Left ventricle myocardium inferior (tissue), 1 donor: ENCODE measurements around the gene CABLES2. TPM values are rescaled to one million over a fixed set of nuclear protein-coding genes. Genes with fewer than 3 reads are reported as not detected.

Experiments
- DNase-seq: peaks from one replicate; pipeline ENCODE4 v3.0.0-alpha.2; 2020
- H3K27ac ChIP-seq: fragments of 200-600 bp; replicated peaks from 2 replicates; pipeline ENCODE4 v1.8.0; 2021
- H3K27me3 ChIP-seq: fragments of 200-600 bp; 2 replicates; pipeline ENCODE4 v1.8.0; 2021; ENCODE audit warnings: low read depth
- H3K36me3 ChIP-seq: fragments of 200-600 bp; 2 replicates; pipeline ENCODE4 v1.8.0; 2021
- H3K4me1 ChIP-seq: fragments of 200-600 bp; 2 replicates; pipeline ENCODE4 v1.8.0; 2021
- H3K4me3 ChIP-seq: fragments of 200-600 bp; 2 replicates; pipeline ENCODE4 v1.8.0; 2021; ENCODE audit warnings: mild to moderate bottlenecking, moderate library complexity
- H3K9me3 ChIP-seq: fragments of 200-600 bp; replicated peaks from 2 replicates; pipeline ENCODE4 v1.8.0; 2021
- intact Hi-C: fragments of 100-400 bp; cut with micrococcal nuclease; formaldehyde crosslinking; loops from one replicate; pipeline ENCODE4 v1.11.0; 2022
- total RNA-seq: library from RNA; stranded (reverse); fragmentation: NEBNext Ultra II Directional; extraction: Animal tissue kit (Norgen Biotek cat#: 25700); gene quantifications from one replicate; pipeline ENCODE4 v1.2.1, GENCODE V29; 2021
- TF ChIP-seq, protein P1 (sequence below): fragments of 200-600 bp; IDR thresholded peaks from 2 replicates; pipeline ENCODE4 v1.8.0; 2021; ENCODE audit warnings: antibody characterized with exemption, mild to moderate bottlenecking, borderline replicate concordance
- donor health status: DM: no; HTN: yes; CAD: no; lungs with severe emphysema.

The CABLES2 gene
- total RNA-seq, 1 donor from 2014 or later = 12.0 TPM

DNA sequence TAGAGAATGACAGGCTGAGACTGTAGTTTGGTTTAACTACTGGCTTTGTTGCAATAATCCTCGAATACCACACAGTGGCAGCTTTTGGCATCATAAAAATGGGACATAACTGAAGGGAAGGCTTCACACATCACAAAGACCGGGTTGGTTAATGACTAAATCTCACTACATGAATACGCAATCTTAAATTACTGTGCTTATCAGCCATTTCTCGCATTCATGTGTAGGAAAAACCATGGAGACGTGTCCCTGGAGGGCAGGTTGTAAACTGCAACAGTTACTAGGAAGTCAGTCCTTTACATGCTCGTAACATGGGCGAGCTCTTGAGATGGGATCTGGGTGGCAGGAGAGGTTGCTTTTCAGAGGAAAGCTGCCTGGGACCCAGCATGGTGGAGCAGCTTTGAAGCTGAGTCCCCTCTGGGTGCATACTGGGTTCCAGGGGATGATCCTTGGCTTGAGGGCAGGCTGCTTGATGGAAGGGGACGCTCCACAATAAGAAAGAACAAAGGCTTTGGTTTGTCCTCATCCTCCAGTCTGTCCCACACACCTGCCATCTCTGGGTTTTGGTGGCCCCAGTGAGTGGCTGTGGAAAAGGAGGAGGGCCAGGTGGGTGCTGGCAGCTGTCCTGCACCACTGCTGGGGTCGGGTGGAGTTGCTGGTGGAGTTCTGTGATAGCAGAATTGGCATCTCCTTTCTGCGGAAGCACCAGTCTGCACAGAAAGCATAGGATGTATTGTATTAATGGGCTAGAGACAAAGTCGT lies 18.1 kb downstream of the CABLES2 start:
- intact Hi-C loops = no loop called here
- H3K27ac ChIP-seq = no peak overlapping the region
- H3K36me3 ChIP-seq = peaks cover 56% of the 10 kb centered on the region
- no peak overlapping the region for H3K4me3 ChIP-seq
- H3K4me1 ChIP-seq = peaks cover 37% of the 10 kb centered on the region
- H3K9me3 ChIP-seq = no peaks in the 10 kb centered on the region
- TF ChIP-seq, protein P1, sequence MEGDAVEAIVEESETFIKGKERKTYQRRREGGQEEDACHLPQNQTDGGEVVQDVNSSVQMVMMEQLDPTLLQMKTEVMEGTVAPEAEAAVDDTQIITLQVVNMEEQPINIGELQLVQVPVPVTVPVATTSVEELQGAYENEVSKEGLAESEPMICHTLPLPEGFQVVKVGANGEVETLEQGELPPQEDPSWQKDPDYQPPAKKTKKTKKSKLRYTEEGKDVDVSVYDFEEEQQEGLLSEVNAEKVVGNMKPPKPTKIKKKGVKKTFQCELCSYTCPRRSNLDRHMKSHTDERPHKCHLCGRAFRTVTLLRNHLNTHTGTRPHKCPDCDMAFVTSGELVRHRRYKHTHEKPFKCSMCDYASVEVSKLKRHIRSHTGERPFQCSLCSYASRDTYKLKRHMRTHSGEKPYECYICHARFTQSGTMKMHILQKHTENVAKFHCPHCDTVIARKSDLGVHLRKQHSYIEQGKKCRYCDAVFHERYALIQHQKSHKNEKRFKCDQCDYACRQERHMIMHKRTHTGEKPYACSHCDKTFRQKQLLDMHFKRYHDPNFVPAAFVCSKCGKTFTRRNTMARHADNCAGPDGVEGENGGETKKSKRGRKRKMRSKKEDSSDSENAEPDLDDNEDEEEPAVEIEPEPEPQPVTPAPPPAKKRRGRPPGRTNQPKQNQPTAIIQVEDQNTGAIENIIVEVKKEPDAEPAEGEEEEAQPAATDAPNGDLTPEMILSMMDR = no peak
- no peak for DNase-seq
- no peaks in the 10 kb centered on the region for H3K27me3 ChIP-seq

DNA sequence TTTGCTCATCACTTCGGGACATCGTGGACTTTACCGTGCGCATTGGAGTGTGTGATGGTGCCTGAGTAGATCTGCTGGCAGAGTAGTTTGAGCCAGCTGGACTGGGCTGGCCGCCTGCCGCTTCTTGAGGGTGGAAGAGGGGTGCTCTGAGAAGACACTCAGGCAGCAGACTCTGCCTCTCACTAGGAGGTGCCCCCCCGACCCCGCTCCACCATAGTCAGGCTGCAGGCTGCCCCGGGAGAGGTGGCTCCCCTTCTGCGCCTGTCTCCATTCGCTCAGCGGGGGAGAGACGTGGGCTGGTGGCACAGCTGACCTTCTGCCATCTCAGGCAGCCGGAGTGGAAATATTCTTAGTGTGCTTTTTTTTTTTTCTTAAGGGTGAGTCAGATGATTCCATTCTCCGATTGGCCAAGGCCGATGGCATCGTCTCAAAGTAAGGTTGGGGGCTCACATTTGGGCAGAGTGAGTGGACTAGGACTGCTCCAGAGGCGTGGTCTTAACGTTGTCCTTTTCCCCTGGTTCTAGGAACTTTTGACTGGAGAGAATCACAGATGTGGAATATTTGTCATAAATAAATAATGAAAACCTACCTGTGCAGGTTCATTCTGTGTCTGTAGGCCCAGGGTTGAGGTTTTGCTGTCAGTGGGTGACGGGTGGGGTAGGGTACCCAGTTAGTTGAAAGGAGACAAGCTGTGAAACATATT lies 19.0 kb downstream of the CABLES2 start:
- Histone ChIP-seq H3K4me1 (peaks cover 37% of the 10 kb centered on the region), H3K27me3 (no peaks in the 10 kb centered on the region), H3K9me3 (no peaks in the 10 kb centered on the region), H3K36me3 (peaks cover 46% of the 10 kb centered on the region), H3K27ac (peak overlapping the region; percentile 91), H3K4me3 (peak overlapping the region; percentile 94)
- no peak for DNase-seq
- intact Hi-C loops = no loop called here
- TF ChIP-seq, protein P1 = no peak

DNA sequence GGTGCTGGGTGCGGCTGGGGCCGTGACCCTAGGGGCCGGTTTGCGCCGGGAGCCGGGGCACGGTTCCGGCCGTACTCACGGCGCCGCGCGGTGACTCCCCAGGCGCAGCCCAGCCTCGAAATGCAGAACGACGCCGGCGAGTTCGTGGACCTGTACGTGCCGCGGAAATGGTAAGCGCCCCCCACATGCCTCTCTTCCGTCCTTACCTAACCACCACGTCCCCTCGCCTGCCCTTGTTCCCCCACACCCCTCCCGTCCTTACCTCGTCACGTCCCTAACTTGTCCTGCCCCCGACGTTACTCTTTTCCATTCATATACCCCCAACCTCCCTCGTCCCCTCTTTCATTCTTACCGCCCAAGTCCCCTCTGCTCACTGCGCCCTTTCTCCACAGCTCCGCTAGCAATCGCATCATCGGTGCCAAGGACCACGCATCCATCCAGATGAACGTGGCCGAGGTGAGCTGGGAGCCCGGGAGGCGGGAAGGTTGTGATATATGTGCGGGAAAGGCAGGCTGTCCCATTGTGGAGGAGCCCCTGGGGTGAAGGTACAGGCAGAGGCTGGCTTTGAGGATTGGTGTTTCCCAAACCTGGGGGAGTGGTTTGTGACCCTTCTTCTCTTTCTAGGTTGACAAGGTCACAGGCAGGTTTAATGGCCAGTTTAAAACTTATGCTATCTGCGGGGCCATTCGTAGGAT lies 19.7 kb downstream of the CABLES2 start:
- intact Hi-C loops = no loop called here
- no peaks in the 10 kb centered on the region for H3K27me3 ChIP-seq
- H3K4me1 ChIP-seq = peaks cover 40% of the 10 kb centered on the region
- no peaks in the 10 kb centered on the region for H3K9me3 ChIP-seq
- peak overlapping the region; percentile 91 for H3K27ac ChIP-seq
- DNase-seq = no peak
- H3K4me3 ChIP-seq = peak overlapping the region; percentile 94
- H3K36me3 ChIP-seq = peaks cover 39% of the 10 kb centered on the region
- TF ChIP-seq, protein P1 = no peak

DNA sequence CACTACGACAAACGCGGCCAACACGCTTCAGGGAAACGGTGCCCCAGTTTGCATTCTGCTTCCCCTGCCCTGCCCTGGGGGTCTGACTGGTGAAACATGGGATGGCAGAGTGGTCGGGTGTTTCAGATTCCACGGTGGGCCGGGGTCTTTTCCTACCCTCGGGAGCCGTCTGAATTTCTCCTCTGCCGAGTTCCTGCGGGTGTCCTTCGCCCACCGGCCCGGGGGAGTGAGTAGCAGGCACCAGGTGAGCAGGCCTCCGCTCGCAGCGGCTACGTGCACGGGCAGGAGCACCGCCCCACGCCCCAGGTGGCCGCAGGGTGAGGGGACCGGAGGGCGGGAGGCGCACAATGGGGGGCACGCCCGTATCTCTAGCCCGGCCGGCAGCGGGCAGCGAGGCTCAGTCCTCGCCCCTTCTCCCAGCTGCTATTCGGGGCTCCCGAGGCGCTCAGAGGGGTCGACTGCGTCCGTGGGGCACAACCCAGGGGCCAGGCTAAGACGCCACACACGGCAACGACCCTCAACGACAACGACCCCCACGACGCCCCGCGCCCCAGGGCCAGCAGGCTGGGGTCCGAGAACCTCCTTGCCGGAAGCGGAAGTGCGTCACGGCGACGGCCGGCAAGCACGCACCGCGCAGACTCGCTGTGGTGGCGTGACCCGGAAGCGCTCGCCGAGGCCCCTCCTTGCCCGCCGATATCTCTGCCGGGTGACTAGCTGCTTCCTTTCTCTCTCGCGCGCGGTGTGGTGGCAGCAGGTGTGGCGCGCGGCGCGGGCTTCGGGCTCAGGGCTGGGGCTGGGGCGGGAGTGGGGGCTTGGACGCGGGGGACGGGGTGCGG lies 20.5 kb downstream of the CABLES2 start, which contains the start of gene RPS21:
Gene RPS21, plus strand, starts transcription at position 721 of the 836 bp plus-strand sequence. CDS start 236 bp downstream, outside the sequence.
- peak within 1 kb of the TSS; percentile 91 for H3K27ac ChIP-seq
- TF ChIP-seq, protein P1 = peak; percentile 17

More for the DNA sequence above, 20.5 kb downstream of the CABLES2 start, which contains the start of gene RPS21:
- Histone ChIP-seq H3K36me3 (peaks cover 38% of the 10 kb centered on the region), H3K4me1 (peaks cover 47% of the 10 kb centered on the region), H3K4me3 (peak within 1 kb of the TSS; percentile 94), H3K9me3 (no peaks in the 10 kb centered on the region), H3K27me3 (no peaks in the 10 kb centered on the region)
- peak; percentile 92 for DNase-seq
- intact Hi-C loops = no loop called here
